Spleen (tissue), 7 donors: Measurements from ENCODE around the gene SPEF2.

Source experiments
- CTCF ChIP-seq, 11 experiments: fragments of 200-600 bp in 7 of 11; fragments of 450-650 bp in 4 of 11; sonication (generic) in 4 of 11; IDR thresholded peaks in 8 of 11; conservative IDR thresholded peaks in 3 of 11; 1 replicate in 7 of 11; 2 replicates in 4 of 11; pipeline versions ENCODE4 v1.4.0 to v1.8.0; 2016 to 2021; ENCODE audit warnings: antibody characterized with exemption in 11 of 11, inconsistent platforms in 4 of 11, mild to moderate bottlenecking in 1 of 11
- POLR2AphosphoS5 ChIP-seq, 3 donors: sonication (generic); formaldehyde crosslinking; IDR thresholded peaks; one replicate each; pipeline ENCODE4 v1.5.1; 2017; ENCODE audit warnings: antibody characterized with exemption in 3 of 3
- donor health status: DM: no; HTN: no; CAD: no; lungs with moderate emphysema.
- donor health status: DM: no; HTN: no; CAD: no.
- donor health status: DM: no; HTN: no; CAD: no.

- no peak for TF ChIP-seq POLR2AphosphoS5 (IDR thresholded peaks at IDR 0.05)
- no peak for TF ChIP-seq CTCF (IDR thresholded peaks at IDR 0.05 in 8 of 11, conservative IDR thresholded peaks at IDR 0.05 in 3 of 11)
These were observed 55.3 kb downstream of the SPEF2 start for GRCh38 chr5:35672995-35673394.
